Liver (tissue), 3 donors: Measurements from ENCODE around the gene CLCN5.

ENCODE experiments used
- ATF3 ChIP-seq: IDR thresholded peaks from 2 replicates; pipeline ENCODE4 v1.6.1; 2016; ENCODE audit warnings: antibody characterized with exemption
- CTCF ChIP-seq: fragments of 150-350 bp; IDR thresholded peaks from 2 replicates; pipeline ENCODE4 v1.5.1; 2017; ENCODE audit warnings: improper control_type of control experiment, low read depth, low read length; ENCODE audit not compliant: missing input control
- EGR1 ChIP-seq, 2 donors: IDR thresholded peaks; 2 replicates each; pipeline ENCODE4 v1.6.1; 2016 to 2018; ENCODE audit warnings: antibody characterized with exemption in 2 of 2, low read depth in 2 of 2
- GABPA ChIP-seq, 2 donors: IDR thresholded peaks in 1 of 2; conservative IDR thresholded peaks in 1 of 2; 2 replicates each; pipeline ENCODE4 v1.6.1; 2016; ENCODE audit warnings: antibody characterized with exemption in 2 of 2, mild to moderate bottlenecking in 1 of 2, moderate library complexity in 1 of 2
- RAD21 ChIP-seq, 2 donors: IDR thresholded peaks; 2 replicates each; pipeline ENCODE4 v1.6.1; 2016; ENCODE audit warnings: antibody characterized with exemption in 2 of 2, mild to moderate bottlenecking in 2 of 2
- RXRA ChIP-seq, 2 donors: IDR thresholded peaks; 2 replicates each; pipeline ENCODE4 v1.6.1; 2017 to 2018; ENCODE audit warnings: antibody characterized with exemption in 2 of 2, mild to moderate bottlenecking in 1 of 2
- SP1 ChIP-seq: IDR thresholded peaks from 2 replicates; pipeline ENCODE4 v1.6.1; 2018; ENCODE audit warnings: antibody characterized with exemption, mild to moderate bottlenecking
- donor health status: healthy.
- donor health status: healthy.

DNA sequence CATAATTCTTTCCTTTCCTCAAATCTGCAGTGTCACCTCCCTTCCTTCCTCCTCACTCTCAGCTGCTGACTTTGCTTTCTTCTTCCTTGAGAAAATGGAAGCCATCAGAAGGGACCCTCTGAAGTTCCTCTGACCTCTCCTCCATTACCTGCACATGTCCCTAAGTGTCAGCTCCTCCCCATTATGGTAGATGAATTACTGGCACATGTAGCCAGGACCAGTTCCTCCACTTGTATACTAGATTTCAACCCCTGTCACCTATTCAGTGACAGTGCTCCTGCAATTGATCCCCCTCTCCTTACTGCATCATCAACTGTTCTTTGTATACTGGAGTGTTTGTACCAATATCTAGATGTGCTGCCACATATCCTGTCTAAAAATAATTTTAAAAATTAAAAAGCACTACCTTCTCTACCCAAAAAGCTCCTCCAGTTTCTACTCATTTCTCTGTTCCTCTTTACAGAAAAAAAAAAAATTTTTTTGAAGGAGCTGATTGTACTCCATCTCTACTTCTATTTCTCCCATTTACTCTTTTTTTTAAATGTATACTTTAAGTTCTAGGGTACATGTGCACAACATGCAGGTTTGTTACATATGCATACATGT, 78.6 kb downstream of the CLCN5 start:
- TF ChIP-seq CTCF (no peak), RAD21 (IDR thresholded peaks at IDR 0.05) (no peak), RXRA (IDR thresholded peaks at IDR 0.05) (no peak), GABPA (IDR thresholded peaks at IDR 0.05 in 1 of 2, conservative IDR thresholded peaks at IDR 0.05 in 1 of 2) (no peak), EGR1 (IDR thresholded peaks at IDR 0.05; ENCODE audit: low read depth in 2 of 2) (no peak), ATF3 (no peak), SP1 (no peak)
